ENCODE measurements around the gene PPP1R2.
A peak's percentile ranks its signal among the peaks of the same experiment; 100 is the strongest.

PPP1R2 gene

GRCh38 chr3:195565716-195566115, 22.6 kb upstream of the PPP1R2 start:
- DNase-seq = no peak

DNA sequence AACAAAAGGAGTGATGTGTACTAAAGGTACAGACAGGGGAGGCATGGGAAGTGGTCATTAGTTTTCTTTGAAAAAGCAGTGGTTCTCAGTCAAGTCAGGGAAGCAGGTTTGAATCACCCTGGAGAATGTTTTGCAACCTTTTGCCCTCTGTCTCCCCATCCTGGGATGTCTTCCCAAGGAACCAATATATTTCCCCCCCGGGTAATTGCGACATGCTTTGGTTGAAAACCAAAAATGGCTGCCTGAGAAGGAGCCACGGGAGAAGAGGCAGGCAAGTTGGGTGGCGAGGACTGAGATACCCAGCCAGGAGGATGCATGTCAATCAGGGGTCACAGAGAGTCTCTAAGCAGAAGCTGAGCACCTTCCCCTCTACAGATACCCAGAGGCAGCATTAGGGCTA, 20.2 kb upstream of the PPP1R2 start:
- DNase-seq = no peak

GRCh38 chr3:195559723-195560409, 16.7 kb upstream of the PPP1R2 start:
- DNase-seq = no peak

DNA sequence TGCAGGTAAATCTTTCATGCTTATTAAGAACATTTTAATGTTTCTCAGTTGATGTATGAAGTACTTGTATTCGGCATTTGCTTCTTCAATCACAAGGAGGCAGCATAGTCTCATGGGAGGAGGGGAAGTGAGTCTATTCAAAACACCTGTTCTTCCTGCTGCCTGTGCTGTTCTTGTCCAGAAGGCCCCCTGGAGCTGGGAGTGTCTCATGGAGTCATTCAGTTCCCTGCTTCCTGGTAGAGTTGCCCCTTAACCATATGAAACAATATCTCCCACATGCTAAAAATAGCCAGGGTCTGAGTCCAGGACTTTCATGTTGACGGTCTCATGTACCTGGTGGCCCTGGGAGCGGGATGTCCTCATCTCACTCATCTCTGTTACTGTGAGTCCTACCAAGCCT, 15.5 kb upstream of the PPP1R2 start:
- peak; percentile 42 to 71 for DNase-seq

GRCh38 chr3:195557322-195557721, 14.2 kb upstream of the PPP1R2 start:
- no peak for DNase-seq

- DNase-seq = no peak
Measured at GRCh38 chr3:195556390-195556789, 13.3 kb upstream of the PPP1R2 start.

GRCh38 chr3:195555110-195555509, 12.0 kb upstream of the PPP1R2 start:
- DNase-seq = no peak

DNA sequence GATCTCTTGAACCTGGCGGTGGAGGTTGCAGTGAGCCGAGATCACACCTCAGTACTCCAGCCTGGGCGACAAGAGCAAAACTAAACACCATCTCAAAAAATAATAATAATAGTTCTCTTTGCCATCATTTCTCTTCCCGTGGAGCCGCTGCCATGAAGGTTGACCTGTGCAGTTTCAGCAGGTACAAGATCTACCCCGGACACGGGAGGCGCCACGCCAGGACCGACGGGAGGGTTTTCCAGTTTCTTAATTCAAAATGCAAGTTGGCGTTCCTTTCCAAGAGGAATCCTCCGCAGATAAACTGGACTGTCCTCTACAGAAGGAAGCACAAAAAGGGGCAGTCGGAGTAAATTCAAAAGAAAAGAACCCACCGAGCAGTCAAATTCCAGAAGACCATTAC, 11.3 kb upstream of the PPP1R2 start:
- no peak for DNase-seq

DNA sequence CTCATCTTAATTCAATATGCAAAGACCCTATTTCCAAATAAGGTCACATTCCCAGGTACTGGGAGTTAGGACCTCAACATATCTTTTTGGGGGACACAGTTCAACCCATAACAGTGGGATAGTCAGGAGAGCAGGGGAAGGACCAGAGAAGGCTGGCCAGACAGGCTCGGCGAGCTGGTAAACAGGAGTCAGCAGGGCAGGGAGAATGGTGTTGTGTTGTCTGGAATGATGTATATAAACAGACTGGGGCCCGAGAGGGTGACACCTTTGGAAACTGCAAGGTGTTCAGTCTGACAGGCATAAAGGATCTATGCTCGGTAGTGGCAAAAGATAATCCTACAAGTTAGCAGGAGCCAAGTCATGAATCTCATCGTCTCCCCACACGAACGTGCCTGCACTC, 10.1 kb upstream of the PPP1R2 start:
- no peak for DNase-seq

DNA sequence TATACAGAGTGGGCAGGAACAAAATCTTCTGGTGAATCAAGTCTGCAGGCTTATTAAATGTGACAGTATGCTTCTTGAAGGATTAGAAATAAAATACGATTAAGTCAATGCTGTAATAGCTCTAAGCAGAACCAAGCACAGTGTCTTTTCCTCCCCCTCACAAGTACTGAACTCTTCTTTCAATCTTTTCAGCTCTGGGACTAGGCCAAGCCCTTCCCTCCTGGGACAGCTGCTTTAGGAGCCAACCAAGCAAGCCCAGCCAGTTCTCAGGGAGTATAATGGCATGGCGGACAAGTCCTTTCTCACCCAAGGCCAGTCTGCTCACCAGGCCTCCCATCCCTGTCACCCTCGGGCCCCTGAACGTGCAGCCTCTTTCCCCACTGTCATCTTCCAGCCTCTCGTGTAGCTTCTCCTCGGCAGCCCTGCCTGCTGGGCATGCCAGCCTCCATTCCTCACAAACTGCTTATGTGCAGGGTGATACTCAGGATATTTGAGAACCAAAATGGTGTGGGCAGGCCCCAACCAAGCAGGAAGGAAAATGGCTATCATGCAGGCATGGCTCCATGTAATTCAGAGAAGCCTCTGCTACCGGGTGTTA, 8.4 kb upstream of the PPP1R2 start:
- DNase-seq = no peak

GRCh38 chr3:195550723-195551122, 7.6 kb upstream of the PPP1R2 start:
- DNase-seq = peak in 1 of 2 donors; percentile 35

GRCh38 chr3:195549931-195550519, 6.9 kb upstream of the PPP1R2 start:
- peak; percentile 88 to 91 for DNase-seq

DNA sequence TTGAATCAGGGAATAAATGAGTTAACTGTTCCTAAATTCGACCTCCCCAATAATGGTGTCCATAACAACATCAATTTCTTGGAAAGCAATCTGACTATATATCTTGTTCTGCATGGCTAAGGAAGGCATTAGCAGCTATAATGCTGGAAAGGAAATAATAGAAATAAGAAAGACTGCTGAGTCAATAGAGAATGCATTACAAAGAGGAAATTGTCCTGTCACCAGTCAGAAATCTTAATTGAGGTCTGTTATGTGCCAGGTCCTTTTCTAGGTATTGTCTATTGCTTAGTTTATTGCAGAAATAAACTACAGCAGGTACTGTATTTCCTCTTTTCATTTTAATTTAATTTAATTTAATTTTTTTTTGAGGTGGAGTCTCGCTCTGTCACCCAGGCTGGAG, 5.9 kb upstream of the PPP1R2 start:
- DNase-seq = no peak

DNA sequence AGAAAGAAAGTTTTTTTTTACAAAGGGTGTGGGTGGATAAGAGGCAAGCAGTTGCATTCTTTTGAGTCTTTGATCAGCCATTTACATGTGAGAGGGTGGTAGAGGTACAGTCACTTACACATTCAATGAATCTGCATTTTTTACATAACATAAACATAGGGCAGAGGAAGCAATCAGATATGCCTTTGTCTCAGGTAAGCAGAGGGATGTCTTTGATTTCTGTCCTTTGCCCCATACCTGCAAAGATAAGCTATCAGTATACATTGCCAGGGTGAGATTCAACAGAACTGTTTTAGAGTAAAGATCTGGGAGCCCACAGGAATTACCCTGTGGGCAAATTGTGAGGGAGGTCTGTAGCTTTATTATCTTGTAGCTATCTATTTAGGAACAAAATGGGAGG, 5.4 kb upstream of the PPP1R2 start:
- DNase-seq = no peak

GRCh38 chr3:195548006-195548405, 4.9 kb upstream of the PPP1R2 start:
- no peak for DNase-seq

DNA sequence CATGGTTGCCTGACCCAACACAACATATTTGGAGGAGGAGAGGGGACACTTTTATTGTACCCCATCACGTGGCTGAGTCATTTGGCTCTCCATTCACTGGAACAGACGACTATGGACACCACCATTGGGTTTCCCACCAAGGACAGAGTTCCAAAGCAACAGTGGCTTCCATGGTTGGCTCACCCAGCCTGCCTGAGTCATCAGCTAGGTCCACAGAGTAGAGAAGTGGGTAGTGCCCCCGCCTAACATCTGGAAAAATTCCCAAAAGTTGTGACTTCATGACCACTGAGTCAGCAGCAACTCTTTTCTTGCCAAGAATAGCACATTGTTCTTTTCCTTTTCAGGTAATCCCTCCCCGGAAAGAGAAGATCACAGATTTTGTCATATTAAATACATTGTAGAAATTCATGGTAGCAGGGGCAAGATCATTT, 3.0 kb upstream of the PPP1R2 start:
- peak in 1 of 2 donors; percentile 37 for DNase-seq

DNA sequence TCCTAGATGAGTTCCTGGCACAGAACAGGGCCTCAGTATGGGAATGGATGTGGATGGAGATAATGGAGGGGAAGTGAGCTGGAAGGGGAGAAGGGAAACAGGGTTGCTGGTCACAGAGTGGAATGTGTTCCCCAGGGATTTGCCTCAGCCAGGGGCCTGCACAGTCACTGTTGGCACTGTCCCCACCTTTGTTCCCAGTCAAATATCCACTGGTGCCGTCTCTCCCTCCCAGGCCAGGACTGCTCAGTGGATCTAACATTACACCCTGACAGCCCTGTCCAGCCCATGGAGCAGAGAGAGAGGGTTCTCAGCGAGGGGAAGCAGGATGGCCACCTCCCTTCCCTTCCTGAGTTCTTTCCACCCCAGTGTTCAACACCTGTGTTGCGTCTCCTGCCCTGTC, 1.5 kb upstream of the PPP1R2 start:
- DNase-seq = no peak

DNA sequence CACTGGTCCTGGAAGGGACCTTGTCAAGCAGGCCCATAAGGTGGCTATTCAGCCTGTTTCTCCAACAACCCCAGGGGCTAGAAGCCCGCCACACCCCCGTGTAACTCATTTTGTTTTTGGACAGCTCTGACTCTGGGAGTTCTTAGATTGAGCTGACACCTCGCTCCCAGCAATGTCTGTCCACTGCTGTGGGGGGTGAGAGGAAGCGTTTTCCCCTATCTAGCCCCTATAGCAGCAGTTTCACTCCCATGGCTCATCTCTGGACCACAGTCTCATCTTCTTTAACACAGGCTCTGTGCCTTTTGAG, 1.1 kb upstream of the PPP1R2 start:
- no peak for DNase-seq

- DNase-seq = no peak
Measured at GRCh38 chr3:195543500-195544229, 540 bp upstream of the PPP1R2 start.

DNA sequence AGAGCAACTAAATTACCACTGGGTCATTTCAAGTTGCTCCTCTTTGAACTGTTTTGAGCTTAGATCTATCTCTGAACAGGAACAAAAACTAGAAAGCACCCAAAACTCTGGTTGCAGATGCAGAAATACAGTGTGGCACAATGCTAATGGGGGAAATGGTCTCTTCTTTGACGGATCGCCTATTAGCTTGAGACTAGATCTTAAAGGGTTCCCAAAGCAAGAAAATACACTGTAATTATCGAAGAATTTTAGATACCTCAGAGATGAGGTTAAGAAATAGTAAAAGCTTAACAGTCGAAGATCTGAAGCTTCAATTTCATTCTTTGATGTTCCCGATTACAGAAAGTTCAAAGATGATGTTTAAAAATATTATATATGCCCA, 818 bp downstream of the PPP1R2 start:
- DNase-seq = no peak

DNA sequence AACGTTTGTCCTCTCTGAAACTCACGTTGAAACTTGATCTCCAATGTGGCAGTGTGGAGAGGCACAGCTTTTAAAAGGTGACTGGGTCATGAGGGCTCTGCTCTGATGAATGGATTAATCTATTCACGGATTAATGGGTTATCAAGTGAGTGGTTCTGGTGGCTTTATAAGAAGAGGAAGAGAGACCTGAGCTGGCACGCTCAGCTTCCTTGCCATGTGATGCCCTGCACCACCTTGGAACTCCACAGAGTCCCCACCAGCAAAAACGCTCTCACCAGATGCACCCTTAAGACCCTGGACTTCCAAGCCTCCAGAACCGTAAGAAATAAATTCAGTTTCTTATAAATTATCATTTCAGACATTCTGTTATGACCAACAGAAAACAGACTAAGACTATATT, 2.6 kb downstream of the PPP1R2 start:
- DNase-seq = no peak

GRCh38 chr3:195540027-195540426, 3.1 kb downstream of the PPP1R2 start:
- DNase-seq = no peak

DNA sequence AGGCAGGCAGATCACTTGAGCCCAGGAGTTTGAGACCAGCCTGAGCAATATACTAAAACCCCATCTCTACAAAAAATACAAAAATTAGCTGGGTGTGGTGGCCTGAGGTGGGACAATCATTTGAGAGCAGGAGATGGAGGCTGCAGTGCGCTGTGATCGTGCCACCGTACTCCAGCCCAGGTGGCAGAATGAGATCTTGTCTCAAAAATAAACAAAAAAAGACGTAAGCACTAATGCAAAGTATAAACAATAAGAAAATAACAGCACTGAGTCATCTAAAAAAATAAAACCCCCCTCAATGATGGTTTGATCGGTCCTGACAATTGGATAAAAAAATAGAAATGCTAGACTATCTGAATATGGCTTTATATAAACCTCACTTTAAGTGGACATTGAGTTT, 3.6 kb downstream of the PPP1R2 start:
- DNase-seq = no peak

GRCh38 chr3:195537995-195538394, 5.1 kb downstream of the PPP1R2 start:
- DNase-seq = peak; percentile 45 to 64

Measured in CD4-positive, alpha-beta T cell treated with Interleukin-4 for 1 hour (primary cell).